GM10847 (cell line): ENCODE data around the gene DPP4.

ENCODE experiments used
- POLR2A ChIP-seq: IDR thresholded peaks from 2 replicates; pipeline ENCODE4 v1.6.1; 2011; ENCODE audit not compliant: insufficient read length; ENCODE audit errors: extremely low read depth

The DPP4 gene

GRCh38 chr2:162073888-162074631 is at the start of gene DPP4:
TSS of gene DPP4 (minus strand) at chr2:162074215. CDS start at chr2:162073981, 234 bp downstream.
- TF ChIP-seq POLR2A, result no peak

- no peak for TF ChIP-seq POLR2A
These were observed 44.4 kb upstream of the DPP4 start for GRCh38 chr2:162118166-162119031.

- no peak for TF ChIP-seq POLR2A
These were observed 42.3 kb upstream of the DPP4 start for GRCh38 chr2:162116352-162116751.

- TF ChIP-seq POLR2A, result no peak
These were observed 41.1 kb upstream of the DPP4 start for GRCh38 chr2:162115076-162115475.

- no peak for TF ChIP-seq POLR2A
These were observed 40.3 kb upstream of the DPP4 start for GRCh38 chr2:162114271-162114670.

- TF ChIP-seq POLR2A, result no peak
These were observed 39.8 kb upstream of the DPP4 start for GRCh38 chr2:162113776-162114168.

GRCh38 chr2:162113088-162113775 is 39.2 kb upstream of the DPP4 start:
- TF ChIP-seq POLR2A, result no peak

- no peak for TF ChIP-seq POLR2A
These were observed 38.2 kb upstream of the DPP4 start for GRCh38 chr2:162111958-162112850.

- no peak for TF ChIP-seq POLR2A
These were observed 33.4 kb upstream of the DPP4 start for GRCh38 chr2:162107361-162107901.

- no peak for TF ChIP-seq POLR2A
These were observed 32.7 kb upstream of the DPP4 start for GRCh38 chr2:162106746-162107145.

- no peak for TF ChIP-seq POLR2A
These were observed 32.1 kb upstream of the DPP4 start for GRCh38 chr2:162106146-162106551.

- no peak for TF ChIP-seq POLR2A
These were observed 29.5 kb upstream of the DPP4 start for GRCh38 chr2:162103443-162104009.

GRCh38 chr2:162100579-162100978 is 26.6 kb upstream of the DPP4 start:
- no peak for TF ChIP-seq POLR2A

GRCh38 chr2:162099836-162100235 is 25.8 kb upstream of the DPP4 start:
- TF ChIP-seq POLR2A, result no peak
